OCI-LY1 (cell line): ENCODE results near the gene CARD6.
"Not testable (repeated sequence)": the region's sequence is repeated elsewhere in the genome, so short reads cannot be mapped to it uniquely, and the experiment has no call there.

Source experiments
- H2AFZ ChIP-seq: fragments of 200-600 bp; sonication (generic), shearing (Covaris generic); 2 replicates; pipeline ENCODE4 v1.6.0; 2014; ENCODE audit warnings: antibody characterized with exemption, mild to moderate bottlenecking, low read length
- H3F3A ChIP-seq: fragments of 200-600 bp; sonication (generic), shearing (Covaris generic); 2 replicates; pipeline ENCODE4 v1.6.0; 2014; ENCODE audit warnings: mild to moderate bottlenecking, antibody characterized with exemption, low read length, moderate library complexity; ENCODE audit not compliant: insufficient read depth
- H3K27ac ChIP-seq: fragments of 200-600 bp; sonication (generic); 2 replicates; pipeline ENCODE4 v1.5.1; 2014; ENCODE audit warnings: low read length, mixed run types, mild to moderate bottlenecking, low read depth; ENCODE audit not compliant: poor library complexity, severe bottlenecking
- H3K27me3 ChIP-seq: fragments of 200-600 bp; sonication (generic); 2 replicates; pipeline ENCODE4 v1.6.0; 2014; ENCODE audit warnings: antibody characterized with exemption, mild to moderate bottlenecking, low read length, moderate library complexity; ENCODE audit not compliant: insufficient read depth
- H3K36me3 ChIP-seq: fragments of 200-600 bp; sonication (generic); 2 replicates; pipeline ENCODE4 v1.6.1; 2014; ENCODE audit warnings: mild to moderate bottlenecking, antibody characterized with exemption, low read length, moderate library complexity, mixed read lengths; ENCODE audit not compliant: insufficient read depth
- H3K4me1 ChIP-seq: fragments of 200-600 bp; sonication (generic); 2 replicates; pipeline ENCODE4 v1.5.1; 2014; ENCODE audit warnings: mild to moderate bottlenecking, low read length, moderate library complexity; ENCODE audit not compliant: insufficient read depth, severe bottlenecking
- H3K4me2 ChIP-seq: fragments of 200-600 bp; sonication (generic), shearing (Covaris generic); 2 replicates; pipeline ENCODE4 v1.6.1; 2014; ENCODE audit warnings: low read length
- H3K4me3 ChIP-seq: fragments of 200-600 bp; sonication (generic); 2 replicates; pipeline ENCODE4 v1.5.1; 2014; ENCODE audit warnings: low read length, low read depth, mild to moderate bottlenecking, mixed read lengths; ENCODE audit not compliant: poor library complexity, severe bottlenecking
- H3K79me2 ChIP-seq: fragments of 200-600 bp; shearing (Covaris generic); 2 replicates; pipeline ENCODE4 v1.6.1; 2016; ENCODE audit warnings: mixed run types, low read length, mixed read lengths; ENCODE audit not compliant: insufficient read depth
- H3K9ac ChIP-seq: fragments of 200-600 bp; sonication (generic), shearing (Covaris generic); 2 replicates; pipeline ENCODE4 v1.6.1; 2014; ENCODE audit warnings: mild to moderate bottlenecking, low read length, mixed read lengths
- H3K9me2 ChIP-seq: fragments of 200-600 bp; sonication (generic), shearing (Covaris generic); 2 replicates; pipeline ENCODE4 v1.6.1; 2014; ENCODE audit warnings: low read depth, mild to moderate bottlenecking, low read length, mixed read lengths
- H3K9me3 ChIP-seq: fragments of 200-600 bp; shearing (Covaris generic); 2 replicates; pipeline ENCODE4 v1.6.1; 2014; ENCODE audit warnings: low read length, mixed read lengths
- H4K20me1 ChIP-seq: fragments of 200-600 bp; sonication (generic), shearing (Covaris generic); 2 replicates; pipeline ENCODE4 v1.6.0; 2016; ENCODE audit warnings: mild to moderate bottlenecking, low read length; ENCODE audit not compliant: insufficient read depth
- EZH2 ChIP-seq: fragments of 200-600 bp; sonication (generic), shearing (Covaris generic); IDR thresholded peaks from 2 replicates; pipeline ENCODE4 v1.8.0; 2017; ENCODE audit warnings: borderline replicate concordance, mixed run types, mild to moderate bottlenecking, antibody characterized with exemption, low read length, moderate library complexity, mixed read lengths
- TF ChIP-seq, protein P1 (sequence below): fragments of 200-600 bp; sonication (generic), shearing (Covaris generic); IDR thresholded peaks from 2 replicates; pipeline ENCODE4 v1.5.1; 2017; ENCODE audit warnings: mild to moderate bottlenecking, antibody characterized with exemption, low read length, moderate library complexity, mixed read lengths

Gene CARD6

DNA sequence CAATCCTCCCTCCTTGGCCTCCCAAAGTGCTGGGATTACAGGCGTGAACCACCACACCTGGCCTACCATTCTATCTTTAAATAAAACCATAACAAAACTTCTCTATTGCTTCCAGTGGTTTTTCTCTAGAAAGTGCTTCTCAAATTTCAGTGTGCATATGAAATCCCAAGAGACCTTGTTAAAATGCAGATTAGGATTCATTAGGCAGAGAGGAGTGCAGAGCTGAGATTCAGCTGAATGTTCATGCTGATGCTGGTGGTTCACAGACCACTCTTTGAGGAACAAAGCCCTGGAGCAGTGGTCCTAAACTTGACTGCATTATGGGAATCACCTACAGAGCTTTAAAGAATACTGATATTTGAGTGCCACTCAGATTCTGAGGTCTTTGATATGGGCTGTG lies 28.2 kb downstream of the CARD6 start:
- H3K36me3 ChIP-seq = no peaks in the 10 kb centered on the region
- no peak overlapping the region for H3K27ac ChIP-seq
- no peak for TF ChIP-seq EZH2
- TF ChIP-seq, protein P1, sequence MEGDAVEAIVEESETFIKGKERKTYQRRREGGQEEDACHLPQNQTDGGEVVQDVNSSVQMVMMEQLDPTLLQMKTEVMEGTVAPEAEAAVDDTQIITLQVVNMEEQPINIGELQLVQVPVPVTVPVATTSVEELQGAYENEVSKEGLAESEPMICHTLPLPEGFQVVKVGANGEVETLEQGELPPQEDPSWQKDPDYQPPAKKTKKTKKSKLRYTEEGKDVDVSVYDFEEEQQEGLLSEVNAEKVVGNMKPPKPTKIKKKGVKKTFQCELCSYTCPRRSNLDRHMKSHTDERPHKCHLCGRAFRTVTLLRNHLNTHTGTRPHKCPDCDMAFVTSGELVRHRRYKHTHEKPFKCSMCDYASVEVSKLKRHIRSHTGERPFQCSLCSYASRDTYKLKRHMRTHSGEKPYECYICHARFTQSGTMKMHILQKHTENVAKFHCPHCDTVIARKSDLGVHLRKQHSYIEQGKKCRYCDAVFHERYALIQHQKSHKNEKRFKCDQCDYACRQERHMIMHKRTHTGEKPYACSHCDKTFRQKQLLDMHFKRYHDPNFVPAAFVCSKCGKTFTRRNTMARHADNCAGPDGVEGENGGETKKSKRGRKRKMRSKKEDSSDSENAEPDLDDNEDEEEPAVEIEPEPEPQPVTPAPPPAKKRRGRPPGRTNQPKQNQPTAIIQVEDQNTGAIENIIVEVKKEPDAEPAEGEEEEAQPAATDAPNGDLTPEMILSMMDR = no peak
- H3K4me2 ChIP-seq = no peak overlapping the region
- H3K9me3 ChIP-seq = no peaks in the 10 kb centered on the region
- H3F3A ChIP-seq = no peaks in the 10 kb centered on the region
- no peaks in the 10 kb centered on the region for H3K9me2 ChIP-seq
- H3K27me3 ChIP-seq = no peaks in the 10 kb centered on the region
- no peaks in the 10 kb centered on the region for H3K79me2 ChIP-seq
- no peak overlapping the region for H2AFZ ChIP-seq
- H3K4me3 ChIP-seq = no peak overlapping the region
- no peak overlapping the region for H3K9ac ChIP-seq
- H3K4me1 ChIP-seq = no peaks in the 10 kb centered on the region
- no peaks in the 10 kb centered on the region for H4K20me1 ChIP-seq

DNA sequence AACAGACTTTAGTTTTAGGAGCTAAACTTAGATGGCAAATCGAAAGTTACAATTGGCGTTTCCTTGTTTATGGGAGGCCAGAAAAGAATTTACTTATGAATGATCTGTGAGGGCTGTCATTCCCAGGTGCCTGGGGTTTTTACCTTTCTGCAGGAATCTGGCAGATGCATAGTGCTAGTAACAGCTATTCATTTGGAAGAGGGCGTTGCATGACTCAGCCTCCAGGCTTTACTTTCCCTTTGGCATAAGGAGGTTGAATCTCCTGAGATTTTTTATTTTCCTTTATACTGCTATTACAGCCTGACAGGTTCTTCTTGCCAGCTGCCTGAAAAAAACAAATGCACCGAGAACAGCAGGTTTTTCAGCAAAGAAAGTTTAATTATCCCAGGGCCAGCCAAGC lies 30.0 kb downstream of the CARD6 start:
- H3K79me2 ChIP-seq = no peaks in the 10 kb centered on the region
- H3K4me2 ChIP-seq = no peak overlapping the region
- no peaks in the 10 kb centered on the region for H3K27me3 ChIP-seq
- H3K9ac ChIP-seq = no peak overlapping the region
- TF ChIP-seq EZH2 = no peak
- TF ChIP-seq, protein P1 = no peak
- no peak overlapping the region for H3K4me3 ChIP-seq
- H3K36me3 ChIP-seq = no peaks in the 10 kb centered on the region
- no peaks in the 10 kb centered on the region for H3K9me2 ChIP-seq
- H2AFZ ChIP-seq = no peak overlapping the region
- H4K20me1 ChIP-seq = no peaks in the 10 kb centered on the region
- H3F3A ChIP-seq = no peaks in the 10 kb centered on the region
- H3K9me3 ChIP-seq = no peaks in the 10 kb centered on the region
- no peak overlapping the region for H3K27ac ChIP-seq
- no peaks in the 10 kb centered on the region for H3K4me1 ChIP-seq

DNA sequence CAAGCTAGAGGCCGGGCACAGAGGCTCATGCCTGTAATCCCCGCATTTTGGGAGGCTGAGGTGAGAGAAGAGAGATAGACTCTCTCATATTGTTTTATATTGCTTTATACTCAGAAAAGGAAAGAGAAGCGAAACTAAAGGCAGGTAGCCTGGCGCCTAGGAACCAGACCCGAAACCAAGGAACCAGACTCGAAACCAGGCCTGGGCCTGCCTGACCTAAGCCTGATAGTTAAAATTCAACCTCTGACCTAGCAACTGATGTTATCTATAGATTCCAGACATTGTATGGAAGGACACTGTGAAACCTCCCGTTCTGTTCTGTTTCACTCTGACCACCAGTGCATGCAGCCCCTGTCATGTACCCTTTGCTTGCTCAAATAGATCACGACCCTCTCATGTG lies 31.1 kb downstream of the CARD6 start:
- H4K20me1 ChIP-seq, H3K9ac ChIP-seq, H3K9me3 ChIP-seq, H3K79me2 ChIP-seq, H3K9me2 ChIP-seq, H3K4me1 ChIP-seq, H3K27ac ChIP-seq, H3K36me3 ChIP-seq, H2AFZ ChIP-seq, H3K4me3 ChIP-seq, H3F3A ChIP-seq, H3K4me2 ChIP-seq, H3K27me3 ChIP-seq: not testable (repeated sequence)

- Histone ChIP-seq H4K20me1 (no peaks in the 10 kb centered on the region), H3K79me2 (no peaks in the 10 kb centered on the region), H2AFZ (no peak overlapping the region), H3K9me3 (0 out of 2 replicates have a peak, but pooled peaks cover 3% of the 10 kb centered on the region), H3K27me3 (no peaks in the 10 kb centered on the region), H3F3A (no peaks in the 10 kb centered on the region), H3K9ac (no peak overlapping the region), H3K4me2 (no peak overlapping the region), H3K9me2 (no peaks in the 10 kb centered on the region), H3K27ac (no peak overlapping the region), H3K4me1 (no peaks in the 10 kb centered on the region), H3K4me3 (no peak overlapping the region), H3K36me3 (no peaks in the 10 kb centered on the region)
- TF ChIP-seq, protein P1 = no peak
Measured at GRCh38 chr5:40873286-40873880, 32.2 kb downstream of the CARD6 start.
